H54 (cell line): ENCODE results near the gene SLITRK1.
A peak's percentile ranks its signal among the peaks of the same experiment; 100 is the strongest.

ENCODE experiments used
- DNase-seq: peaks from one replicate; pipeline ENCODE4 v3.0.0; 2011; ENCODE audit warnings: low spot score, mixed read lengths; ENCODE audit not compliant: insufficient read length
- FAIRE-seq: peaks from 3 replicates; lab custom pipeline; 2011; peaks lifted over from hg19 to GRCh38; lab: Jason Lieb, UNC
- POLR2A ChIP-seq: IDR thresholded peaks from 2 replicates; pipeline ENCODE4 v1.6.1; 2011; ENCODE audit warnings: low read depth, mild to moderate bottlenecking, low read length

Gene SLITRK1

GRCh38 chr13:83880275-83881139 is 1.8 kb downstream of the SLITRK1 start:
- DNase-seq (no peak), FAIRE-seq (no peak)
- no peak for TF ChIP-seq POLR2A

- no peak for FAIRE-seq
- no peak for TF ChIP-seq POLR2A
- DNase-seq = no peak
These were observed 2.7 kb downstream of the SLITRK1 start for GRCh38 chr13:83879431-83880171.

- FAIRE-seq = no peak
- TF ChIP-seq POLR2A = no peak
- no peak for DNase-seq
These were observed 3.4 kb downstream of the SLITRK1 start for GRCh38 chr13:83878691-83879430.

- TF ChIP-seq POLR2A = no peak
- no peak for FAIRE-seq
- no peak for DNase-seq
These were observed 4.5 kb downstream of the SLITRK1 start for GRCh38 chr13:83877651-83878355.

- no peak for TF ChIP-seq POLR2A
- DNase-seq (no peak), FAIRE-seq (no peak)
These were observed 5.7 kb downstream of the SLITRK1 start for GRCh38 chr13:83876546-83876945.

GRCh38 chr13:83867708-83868107 is 14.6 kb downstream of the SLITRK1 start:
- TF ChIP-seq POLR2A = no peak
- DNase-seq = no peak
- FAIRE-seq = peak; percentile 23

GRCh38 chr13:83865161-83866137 is 16.8 kb downstream of the SLITRK1 start:
- no peak for TF ChIP-seq POLR2A
- no peak for FAIRE-seq
- no peak for DNase-seq

GRCh38 chr13:83853771-83854170 is 28.5 kb downstream of the SLITRK1 start:
- DNase-seq (no peak), FAIRE-seq (no peak)
- TF ChIP-seq POLR2A = no peak

GRCh38 chr13:83845106-83845505 is 37.2 kb downstream of the SLITRK1 start:
- peak; percentile 30 for FAIRE-seq
- DNase-seq = no peak
- no peak for TF ChIP-seq POLR2A

- no peak for TF ChIP-seq POLR2A
- DNase-seq (no peak), FAIRE-seq (no peak)
These were observed 43.1 kb downstream of the SLITRK1 start for GRCh38 chr13:83839146-83839545.

- FAIRE-seq (no peak), DNase-seq (no peak)
- TF ChIP-seq POLR2A = no peak
These were observed 50.5 kb downstream of the SLITRK1 start for GRCh38 chr13:83831796-83832195.

- no peak for TF ChIP-seq POLR2A
- FAIRE-seq (no peak), DNase-seq (no peak)
These were observed 52.5 kb downstream of the SLITRK1 start for GRCh38 chr13:83829810-83830209.
